ENCODE measurements around the gene BCL11A. TPM values are rescaled to one million over a fixed set of nuclear protein-coding genes. Genes with fewer than 3 reads are reported as not detected.

BCL11A gene
- total RNA-seq, 2 experiments from 2014 or later = 2.3 to 3.3 TPM

DNA sequence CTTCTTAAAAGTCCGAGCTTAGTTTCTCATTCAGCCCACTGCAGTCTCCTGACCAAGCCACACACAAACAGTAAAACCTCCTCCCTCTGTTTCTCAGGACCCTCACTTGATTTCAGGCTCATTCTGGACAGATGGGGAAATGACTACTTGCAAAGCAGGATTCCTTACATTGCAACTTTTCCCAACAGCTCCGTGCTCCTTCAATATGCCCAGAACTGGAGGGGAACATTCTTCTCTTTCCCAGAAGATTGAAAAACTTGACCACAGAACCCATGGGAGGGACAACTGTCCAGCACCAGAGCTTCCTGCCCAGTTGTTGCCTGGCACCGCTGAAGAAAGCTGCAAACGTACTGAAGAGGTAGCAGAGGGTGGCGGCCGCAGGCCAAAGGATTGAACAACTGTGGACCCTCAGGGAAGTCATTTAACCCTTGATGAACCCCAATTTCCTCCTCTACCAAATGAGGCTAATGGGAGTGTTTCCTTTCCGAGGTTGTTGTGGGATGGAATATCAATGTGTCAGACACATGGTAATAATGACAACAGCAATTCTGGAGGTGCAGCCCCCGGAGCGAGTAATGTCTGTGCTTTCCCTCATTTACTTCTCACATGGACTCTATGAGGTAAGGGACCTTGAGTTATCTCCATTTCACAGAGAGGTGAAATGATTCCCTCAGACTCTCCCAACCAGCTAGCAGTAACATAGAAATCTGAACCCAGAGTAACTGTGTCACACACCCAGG lies 25.0 kb downstream of the BCL11A start:
- H3K27me3 Mint-ChIP-seq = peaks cover 39% of the 10 kb centered on the region

DNA sequence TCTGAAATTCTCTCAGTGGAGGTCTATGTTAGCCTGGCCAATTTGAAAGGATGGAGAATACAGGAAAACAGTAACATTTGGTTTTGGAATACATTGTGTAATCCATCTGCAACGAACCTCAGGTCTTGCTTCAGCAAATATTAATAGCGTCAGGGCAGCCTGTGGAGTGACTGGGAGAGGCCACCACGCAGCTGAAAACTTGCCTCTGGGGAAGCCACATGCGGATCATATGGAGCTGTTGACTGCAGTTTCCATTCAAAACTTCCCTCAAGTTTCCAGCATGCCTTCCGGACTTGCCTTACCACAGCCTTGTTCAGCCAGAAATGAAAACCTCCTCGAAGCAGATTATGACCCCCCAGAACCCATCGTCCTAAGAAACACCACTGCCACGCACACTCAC lies 25.7 kb downstream of the BCL11A start:
- TF ChIP-seq, protein P1, sequence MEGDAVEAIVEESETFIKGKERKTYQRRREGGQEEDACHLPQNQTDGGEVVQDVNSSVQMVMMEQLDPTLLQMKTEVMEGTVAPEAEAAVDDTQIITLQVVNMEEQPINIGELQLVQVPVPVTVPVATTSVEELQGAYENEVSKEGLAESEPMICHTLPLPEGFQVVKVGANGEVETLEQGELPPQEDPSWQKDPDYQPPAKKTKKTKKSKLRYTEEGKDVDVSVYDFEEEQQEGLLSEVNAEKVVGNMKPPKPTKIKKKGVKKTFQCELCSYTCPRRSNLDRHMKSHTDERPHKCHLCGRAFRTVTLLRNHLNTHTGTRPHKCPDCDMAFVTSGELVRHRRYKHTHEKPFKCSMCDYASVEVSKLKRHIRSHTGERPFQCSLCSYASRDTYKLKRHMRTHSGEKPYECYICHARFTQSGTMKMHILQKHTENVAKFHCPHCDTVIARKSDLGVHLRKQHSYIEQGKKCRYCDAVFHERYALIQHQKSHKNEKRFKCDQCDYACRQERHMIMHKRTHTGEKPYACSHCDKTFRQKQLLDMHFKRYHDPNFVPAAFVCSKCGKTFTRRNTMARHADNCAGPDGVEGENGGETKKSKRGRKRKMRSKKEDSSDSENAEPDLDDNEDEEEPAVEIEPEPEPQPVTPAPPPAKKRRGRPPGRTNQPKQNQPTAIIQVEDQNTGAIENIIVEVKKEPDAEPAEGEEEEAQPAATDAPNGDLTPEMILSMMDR (IDR thresholded peaks at IDR 0.05) = no peak
- H3K4me1 ChIP-seq (ENCODE audit: insufficient read depth, low read length) = no peaks in the 10 kb centered on the region
- Mint-ChIP-seq H3K27ac (no peak overlapping the region), H3K27me3 (peaks cover 33% of the 10 kb centered on the region), H3K4me1 (ENCODE audit: low read depth) (peaks cover 14% of the 10 kb centered on the region), H3K9me3 (no peaks in the 10 kb centered on the region), H3K4me3 (no peak overlapping the region), H3K36me3 (ENCODE audit: low read depth) (no peaks in the 10 kb centered on the region)
- peaks cover 3% of the 10 kb centered on the region in 2 experiments for H3K27me3 ChIP-seq (ENCODE audit: control insufficient read depth in 1 of 2, insufficient read depth in 2 of 2, low read length in 2 of 2)
- ATAC-seq (ENCODE audit: poor library complexity) = no peak
- ChIA-PET POLR2A (no interaction called here), CTCF (no interaction called here)
- H3K9me3 ChIP-seq (ENCODE audit: control insufficient read depth in 1 of 2, insufficient read depth in 1 of 2, low read length in 2 of 2) = no peaks in the 10 kb centered on the region
- DNase-seq = no peak
- no peaks in the 10 kb centered on the region for H3K36me3 ChIP-seq (ENCODE audit: insufficient read depth, low read length)
- no peak overlapping the region for H3K4me3 ChIP-seq (ENCODE audit: low read length)
- intact Hi-C loops (cut with DNase I, micrococcal nuclease) = no loop called here
- H3K27ac ChIP-seq (ENCODE audit: low read depth in 1 of 2, low read length in 2 of 2) = no peak overlapping the region

More for the DNA sequence above, 25.0 kb downstream of the BCL11A start:
- no peak overlapping the region for H3K4me3 Mint-ChIP-seq
- no peak overlapping the region for H3K27ac Mint-ChIP-seq
- H3K27me3 ChIP-seq (ENCODE audit: control insufficient read depth in 1 of 2, insufficient read depth in 2 of 2, low read length in 2 of 2) = peaks cover 3% of the 10 kb centered on the region in 2 experiments
- peak in 1 of 14 experiments; percentile 40 for DNase-seq
- ATAC-seq (ENCODE audit: poor library complexity) = no peak
- no peak overlapping the region for H3K4me3 ChIP-seq (ENCODE audit: low read length)
- ChIA-PET POLR2A (no interaction called here), CTCF (no interaction called here)
- no peaks in the 10 kb centered on the region for H3K9me3 ChIP-seq (ENCODE audit: control insufficient read depth in 1 of 2, insufficient read depth in 1 of 2, low read length in 2 of 2)
- no peak overlapping the region for H3K27ac ChIP-seq (ENCODE audit: low read depth in 1 of 2, low read length in 2 of 2)
- TF ChIP-seq, protein P1 (IDR thresholded peaks at IDR 0.05) = no peak
- H3K36me3 Mint-ChIP-seq (ENCODE audit: low read depth) = no peaks in the 10 kb centered on the region
- H3K9me3 Mint-ChIP-seq = no peaks in the 10 kb centered on the region
- intact Hi-C loops (cut with DNase I, micrococcal nuclease) = no loop called here
- H3K4me1 Mint-ChIP-seq (ENCODE audit: low read depth) = peaks cover 14% of the 10 kb centered on the region
- no peaks in the 10 kb centered on the region for H3K36me3 ChIP-seq (ENCODE audit: insufficient read depth, low read length)
- H3K4me1 ChIP-seq (ENCODE audit: insufficient read depth, low read length) = no peaks in the 10 kb centered on the region

DNA sequence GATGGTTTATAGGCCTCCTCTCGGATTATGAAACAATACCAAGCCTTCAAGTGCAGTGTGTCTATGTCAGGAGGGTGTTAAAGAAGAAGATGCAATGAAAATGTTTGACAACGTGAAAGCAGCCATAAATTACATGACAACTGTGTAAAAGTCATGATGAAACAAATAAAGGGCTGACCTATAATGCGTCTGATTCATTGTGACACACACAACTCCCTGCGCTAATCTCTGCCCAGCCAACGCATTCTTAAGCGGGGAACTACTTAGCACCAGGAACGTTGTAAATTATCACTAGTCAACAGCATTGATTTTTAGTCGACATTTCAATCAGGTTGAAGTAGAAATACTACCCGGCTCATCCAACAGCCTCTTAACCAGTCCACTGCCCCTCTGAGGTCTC lies 26.8 kb downstream of the BCL11A start:
- ATAC-seq (ENCODE audit: poor library complexity) (no peak), DNase-seq (peak in 1 of 14 experiments; percentile 31)
- peaks cover 10% of the 10 kb centered on the region for H3K4me1 Mint-ChIP-seq (ENCODE audit: low read depth)
- H3K9me3 Mint-ChIP-seq = no peaks in the 10 kb centered on the region
- Histone ChIP-seq H3K36me3 (ENCODE audit: insufficient read depth, low read length) (no peaks in the 10 kb centered on the region), H3K27me3 (ENCODE audit: control insufficient read depth in 1 of 2, insufficient read depth in 2 of 2, low read length in 2 of 2) (peaks cover 3% of the 10 kb centered on the region in 2 experiments), H3K9me3 (ENCODE audit: control insufficient read depth in 1 of 2, insufficient read depth in 1 of 2, low read length in 2 of 2) (no peaks in the 10 kb centered on the region), H3K27ac (ENCODE audit: low read depth in 1 of 2, low read length in 2 of 2) (no peak overlapping the region), H3K4me3 (ENCODE audit: low read length) (no peak overlapping the region), H3K4me1 (ENCODE audit: insufficient read depth, low read length) (no peaks in the 10 kb centered on the region)
- ChIA-PET CTCF (no interaction called here), POLR2A (no interaction called here)
- no peak overlapping the region for H3K27ac Mint-ChIP-seq
- no peak overlapping the region for H3K4me3 Mint-ChIP-seq
- intact Hi-C loops (cut with DNase I, micrococcal nuclease) = no loop called here
- TF ChIP-seq, protein P1 (IDR thresholded peaks at IDR 0.05) = no peak
- no peaks in the 10 kb centered on the region for H3K36me3 Mint-ChIP-seq (ENCODE audit: low read depth)
- H3K27me3 Mint-ChIP-seq = peaks cover 24% of the 10 kb centered on the region

All from CD4-positive, alpha-beta T cell (primary cell).